ENCODE results near the gene USP10. TPM values are rescaled to one million over a fixed set of nuclear protein-coding genes. Genes with fewer than 3 reads are reported as not detected.

USP10 gene
- total RNA-seq, 2 donors from 2014 or later: 148 to 149 TPM

DNA sequence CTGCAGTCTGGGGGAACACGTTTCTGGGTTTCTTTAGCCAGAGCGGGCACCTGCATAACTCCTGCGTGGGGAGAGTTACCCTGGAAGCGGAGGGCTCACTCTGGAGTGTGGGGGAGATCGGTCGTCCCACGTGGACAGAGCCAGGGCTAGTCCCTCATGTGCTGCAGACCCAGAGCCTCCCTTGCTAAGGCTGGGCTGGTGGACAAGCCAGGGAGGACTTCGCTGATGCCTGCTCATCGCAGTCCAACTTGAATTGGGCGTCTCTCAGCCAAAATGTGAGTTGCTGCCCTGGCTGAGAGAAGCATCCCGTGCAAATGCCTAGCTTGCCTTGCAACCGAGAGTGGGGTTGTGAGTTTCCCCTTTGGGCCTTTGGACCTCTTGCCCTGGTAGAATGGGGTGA lies 121.0 kb downstream of the USP10 start:
- H3K27me3 Mint-ChIP-seq (ENCODE audit: insufficient read depth): peaks cover 65% of the 10 kb centered on the region
- Histone ChIP-seq H3K27ac (ENCODE audit: low read depth, low read length) (no peak overlapping the region), H3K27me3 (ENCODE audit: control insufficient read depth, insufficient read depth, low read length, poor library complexity, severe bottlenecking) (peaks cover 56% of the 10 kb centered on the region), H3K4me3 (ENCODE audit: low read length) (no peak overlapping the region), H3K4me1 (ENCODE audit: control insufficient read depth, insufficient read depth, low read length) (no peaks in the 10 kb centered on the region), H3K36me3 (ENCODE audit: control insufficient read depth, insufficient read depth, low read length) (no peaks in the 10 kb centered on the region), H3K9ac (ENCODE audit: extremely low read depth, low read length, poor library complexity, severe bottlenecking) (no peak overlapping the region), H3K9me3 (ENCODE audit: control insufficient read depth, low read length) (no peaks in the 10 kb centered on the region)
- TF ChIP-seq, protein P1, sequence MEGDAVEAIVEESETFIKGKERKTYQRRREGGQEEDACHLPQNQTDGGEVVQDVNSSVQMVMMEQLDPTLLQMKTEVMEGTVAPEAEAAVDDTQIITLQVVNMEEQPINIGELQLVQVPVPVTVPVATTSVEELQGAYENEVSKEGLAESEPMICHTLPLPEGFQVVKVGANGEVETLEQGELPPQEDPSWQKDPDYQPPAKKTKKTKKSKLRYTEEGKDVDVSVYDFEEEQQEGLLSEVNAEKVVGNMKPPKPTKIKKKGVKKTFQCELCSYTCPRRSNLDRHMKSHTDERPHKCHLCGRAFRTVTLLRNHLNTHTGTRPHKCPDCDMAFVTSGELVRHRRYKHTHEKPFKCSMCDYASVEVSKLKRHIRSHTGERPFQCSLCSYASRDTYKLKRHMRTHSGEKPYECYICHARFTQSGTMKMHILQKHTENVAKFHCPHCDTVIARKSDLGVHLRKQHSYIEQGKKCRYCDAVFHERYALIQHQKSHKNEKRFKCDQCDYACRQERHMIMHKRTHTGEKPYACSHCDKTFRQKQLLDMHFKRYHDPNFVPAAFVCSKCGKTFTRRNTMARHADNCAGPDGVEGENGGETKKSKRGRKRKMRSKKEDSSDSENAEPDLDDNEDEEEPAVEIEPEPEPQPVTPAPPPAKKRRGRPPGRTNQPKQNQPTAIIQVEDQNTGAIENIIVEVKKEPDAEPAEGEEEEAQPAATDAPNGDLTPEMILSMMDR (conservative IDR thresholded peaks at IDR 0.05): no peak
- 86 to 94% methylated on average over 12 of the region's 12 CpGs for WGBS, 2 experiments (ENCODE audit: insufficient coverage in 1 of 2, insufficient read length in 1 of 2)
- no peaks in the 10 kb centered on the region for H3K36me3 Mint-ChIP-seq (ENCODE audit: low read depth)
- H3K9me3 Mint-ChIP-seq: no peaks in the 10 kb centered on the region
- peaks cover 6% of the 10 kb centered on the region for H3K4me1 Mint-ChIP-seq
- DNase-seq: no peak
- H3K27ac Mint-ChIP-seq: no peak overlapping the region
- no peak overlapping the region for H3K4me3 Mint-ChIP-seq

DNA sequence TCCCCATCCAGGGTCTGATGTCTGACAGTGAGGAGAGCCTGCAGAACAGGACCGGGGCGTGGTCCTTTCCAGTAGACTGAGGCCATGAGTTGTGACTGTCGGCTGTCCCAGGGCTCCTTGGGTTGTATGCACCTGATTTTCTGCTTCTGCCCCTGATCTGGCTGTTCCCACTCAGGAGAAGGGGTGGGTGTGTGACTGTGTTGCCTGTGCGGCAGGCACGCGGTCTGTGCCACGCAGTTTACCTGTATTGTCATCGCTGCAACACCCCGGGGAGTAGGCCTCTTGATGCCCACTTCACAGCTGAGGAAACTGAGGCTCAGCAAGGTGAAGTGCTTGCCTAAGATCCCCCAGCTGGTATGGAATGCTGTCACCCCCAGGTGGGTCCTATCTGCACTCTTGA lies 121.4 kb downstream of the USP10 start:
- H3K4me3 ChIP-seq (ENCODE audit: low read length): no peak overlapping the region
- no peak overlapping the region for H3K27ac ChIP-seq (ENCODE audit: low read depth, low read length)
- Mint-ChIP-seq H3K27ac (no peak overlapping the region), H3K27me3 (ENCODE audit: insufficient read depth) (peaks cover 62% of the 10 kb centered on the region), H3K4me3 (no peak overlapping the region), H3K4me1 (peaks cover 6% of the 10 kb centered on the region), H3K36me3 (ENCODE audit: low read depth) (no peaks in the 10 kb centered on the region), H3K9me3 (no peaks in the 10 kb centered on the region)
- H3K9me3 ChIP-seq (ENCODE audit: control insufficient read depth, low read length): no peaks in the 10 kb centered on the region
- no peak for DNase-seq
- whole genome bisulfite sequencing, 2 experiments (ENCODE audit: insufficient coverage in 1 of 2, insufficient read length in 1 of 2): 92 to 96% methylated on average over 4 to 9 of the region's 9 CpGs
- TF ChIP-seq, protein P1 (conservative IDR thresholded peaks at IDR 0.05): no peak
- H3K4me1 ChIP-seq (ENCODE audit: control insufficient read depth, insufficient read depth, low read length): no peaks in the 10 kb centered on the region
- H3K9ac ChIP-seq (ENCODE audit: extremely low read depth, low read length, poor library complexity, severe bottlenecking): no peak overlapping the region
- H3K27me3 ChIP-seq (ENCODE audit: control insufficient read depth, insufficient read depth, low read length, poor library complexity, severe bottlenecking): peaks cover 56% of the 10 kb centered on the region
- no peaks in the 10 kb centered on the region for H3K36me3 ChIP-seq (ENCODE audit: control insufficient read depth, insufficient read depth, low read length)

DNA sequence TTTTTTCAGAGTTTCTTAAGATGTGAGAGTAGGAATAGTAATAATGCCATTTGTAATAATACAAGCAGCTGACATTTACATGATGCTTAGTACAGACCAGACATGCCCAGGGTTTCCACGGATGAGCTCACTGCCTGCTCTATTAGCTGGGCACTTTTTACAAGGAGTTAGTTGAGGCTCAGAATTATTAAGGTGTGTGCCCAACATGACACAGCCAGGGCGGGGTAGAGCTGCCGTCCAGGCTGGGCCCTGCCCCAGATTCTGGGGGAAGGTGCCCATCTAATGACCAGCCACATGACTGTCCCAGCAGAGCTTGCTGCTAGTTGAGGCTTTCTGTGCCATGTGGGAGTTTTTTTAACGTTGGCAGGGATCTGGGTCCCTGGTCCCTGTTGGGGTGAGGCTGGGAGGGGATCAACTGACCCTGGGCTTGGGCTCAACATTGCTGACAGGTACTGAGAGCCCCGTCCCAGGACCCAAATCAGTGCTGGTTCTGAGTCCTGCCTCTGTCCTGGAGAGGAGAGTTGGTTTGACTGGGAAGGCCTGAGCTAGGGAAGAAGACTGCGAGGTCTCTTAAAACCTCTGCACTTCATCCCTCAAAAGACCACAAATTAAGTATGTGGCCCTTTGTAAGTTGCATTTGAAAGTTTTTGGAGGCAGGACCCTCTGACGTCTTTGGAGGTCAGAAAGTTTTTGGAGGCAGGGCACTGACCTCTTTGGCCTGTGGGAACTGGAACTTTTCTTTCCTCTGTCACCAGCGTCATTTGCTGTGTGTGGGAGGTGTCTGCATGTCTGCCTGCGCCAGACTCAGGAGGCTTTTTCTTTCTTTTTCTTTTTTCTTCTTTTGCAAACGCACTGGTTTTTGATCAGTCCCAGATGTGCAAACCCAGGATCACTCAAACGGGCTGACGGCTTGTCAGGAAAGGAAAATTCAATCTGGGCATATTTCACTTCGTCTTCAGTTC lies 122.2 kb downstream of the USP10 start:
- Mint-ChIP-seq H3K4me3 (no peak overlapping the region), H3K36me3 (ENCODE audit: low read depth) (no peaks in the 10 kb centered on the region), H3K27me3 (ENCODE audit: insufficient read depth) (peaks cover 58% of the 10 kb centered on the region), H3K4me1 (peaks cover 6% of the 10 kb centered on the region), H3K27ac (no peak overlapping the region), H3K9me3 (no peaks in the 10 kb centered on the region)
- Histone ChIP-seq H3K36me3 (ENCODE audit: control insufficient read depth, insufficient read depth, low read length) (no peaks in the 10 kb centered on the region), H3K27me3 (ENCODE audit: control insufficient read depth, insufficient read depth, low read length, poor library complexity, severe bottlenecking) (peaks cover 52% of the 10 kb centered on the region), H3K27ac (ENCODE audit: low read depth, low read length) (no peak overlapping the region), H3K4me1 (ENCODE audit: control insufficient read depth, insufficient read depth, low read length) (no peaks in the 10 kb centered on the region), H3K9ac (ENCODE audit: extremely low read depth, low read length, poor library complexity, severe bottlenecking) (no peak overlapping the region), H3K4me3 (ENCODE audit: low read length) (no peak overlapping the region), H3K9me3 (ENCODE audit: control insufficient read depth, low read length) (no peaks in the 10 kb centered on the region)
- DNase-seq: no peak
- TF ChIP-seq, protein P1 (conservative IDR thresholded peaks at IDR 0.05): no peak
- WGBS, 2 experiments (ENCODE audit: insufficient coverage in 1 of 2, insufficient read length in 1 of 2): 85 to 89% methylated on average over 11 to 12 of the region's 13 CpGs
